ENCODE measurements around the gene CDCP1.

GRCh38 chr3:45095916-45096526 lies 50.2 kb downstream of the CDCP1 start:
- TF ChIP-seq CTCF (IDR thresholded peaks at IDR 0.05) (no peak), POLR2A (IDR thresholded peaks at IDR 0.05) (no peak)
